Epithelial cell of proximal tubule (primary cell): ENCODE data around the gene GJA10. TPM values are rescaled to one million over a fixed set of nuclear protein-coding genes. Genes with fewer than 3 reads are reported as not detected.
"Not testable (repeated sequence)": the region's sequence is repeated elsewhere in the genome, so short reads cannot be mapped to it uniquely, and the experiment has no call there.

Experiments
- DNase-seq: peaks from one replicate; pipeline ENCODE4 v3.0.0-alpha.2; 2011; ENCODE audit warnings: low read depth
- H3K4me3 ChIP-seq: 2 replicates; pipeline ENCODE4 v1.5.1; 2011; ENCODE audit warnings: low read depth, mild to moderate bottlenecking, low read length
- CTCF ChIP-seq: conservative IDR thresholded peaks from 2 replicates; pipeline ENCODE4 v1.5.1; 2012; ENCODE audit warnings: low read depth, mild to moderate bottlenecking, low read length
- total RNA-seq: library from RNA; depleted of rRNA; stranded (reverse); fragments of >200 nt; gene quantifications from 2 replicates; pipeline ENCODE4 v1.2.3, GENCODE V29; 2015

The GJA10 gene
- total RNA-seq, 1 donor from 2014 or later = not detected

DNA sequence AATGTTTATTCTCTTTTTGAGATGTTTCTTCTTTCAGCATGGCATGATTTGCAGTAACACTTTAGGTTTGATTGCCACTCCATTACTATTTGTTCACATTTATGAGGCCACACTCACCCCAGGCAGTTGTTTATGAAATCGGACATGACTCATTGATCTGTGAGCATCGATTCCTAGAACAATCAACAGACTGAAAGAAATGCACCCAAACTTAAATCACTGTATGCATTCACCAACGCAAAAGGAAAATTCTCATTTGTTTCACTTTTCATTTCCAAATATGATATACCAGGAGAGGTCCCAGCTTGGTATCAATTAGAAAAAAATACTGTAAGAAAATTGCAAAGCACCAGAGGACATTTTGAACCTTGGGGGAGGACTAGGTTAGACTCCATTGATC lies 5.4 kb upstream of the GJA10 start:
- no peak overlapping the region for H3K4me3 ChIP-seq
- TF ChIP-seq CTCF = no peak
- no peak for DNase-seq

- DNase-seq, H3K4me3 ChIP-seq: not testable (repeated sequence)
Observed at GRCh38 chr6:89890845-89891528, 3.3 kb upstream of the GJA10 start.

GRCh38 chr6:89892577-89892976 lies 1.7 kb upstream of the GJA10 start:
- H3K4me3 ChIP-seq, DNase-seq: not testable (repeated sequence)
- peak; percentile 5 for TF ChIP-seq CTCF

DNA sequence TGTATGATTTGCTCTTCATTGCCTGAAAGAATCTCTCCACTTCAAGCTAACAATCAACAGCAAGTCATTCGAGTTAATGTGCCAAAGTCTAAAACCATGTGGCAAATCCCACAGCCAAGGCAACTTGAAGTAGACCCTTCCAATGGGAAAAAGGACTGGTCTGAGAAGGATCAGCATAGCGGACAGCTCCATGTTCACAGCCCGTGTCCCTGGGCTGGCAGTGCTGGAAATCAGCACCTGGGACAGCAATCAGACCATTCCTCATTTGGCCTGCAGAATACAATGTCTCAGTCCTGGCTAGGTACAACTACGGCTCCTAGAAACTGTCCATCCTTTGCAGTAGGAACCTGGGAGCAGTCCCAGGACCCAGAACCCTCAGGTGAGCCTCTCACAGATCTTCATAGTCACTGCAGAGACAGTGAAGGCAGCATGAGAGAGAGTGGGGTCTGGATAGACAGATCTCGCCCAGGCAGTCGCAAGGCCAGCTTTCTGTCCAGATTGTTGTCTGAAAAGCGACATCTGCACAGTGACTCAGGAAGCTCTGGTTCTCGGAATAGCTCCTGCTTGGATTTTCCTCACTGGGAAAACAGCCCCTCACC lies 1.1 kb downstream of the GJA10 start:
- TF ChIP-seq CTCF = no peak
- no peak overlapping the region for H3K4me3 ChIP-seq
- no peak for DNase-seq

- H3K4me3 ChIP-seq = not testable (repeated sequence)
Observed at GRCh38 chr6:89910001-89910901, 16.0 kb downstream of the GJA10 start.

GRCh38 chr6:89910902-89911240 lies 16.6 kb downstream of the GJA10 start:
- DNase-seq = no peak
- no peak overlapping the region for H3K4me3 ChIP-seq
- TF ChIP-seq CTCF = no peak

More at GRCh38 chr6:89910001-89910901, 16.0 kb downstream of the GJA10 start:
- DNase-seq = not testable (repeated sequence)

DNA sequence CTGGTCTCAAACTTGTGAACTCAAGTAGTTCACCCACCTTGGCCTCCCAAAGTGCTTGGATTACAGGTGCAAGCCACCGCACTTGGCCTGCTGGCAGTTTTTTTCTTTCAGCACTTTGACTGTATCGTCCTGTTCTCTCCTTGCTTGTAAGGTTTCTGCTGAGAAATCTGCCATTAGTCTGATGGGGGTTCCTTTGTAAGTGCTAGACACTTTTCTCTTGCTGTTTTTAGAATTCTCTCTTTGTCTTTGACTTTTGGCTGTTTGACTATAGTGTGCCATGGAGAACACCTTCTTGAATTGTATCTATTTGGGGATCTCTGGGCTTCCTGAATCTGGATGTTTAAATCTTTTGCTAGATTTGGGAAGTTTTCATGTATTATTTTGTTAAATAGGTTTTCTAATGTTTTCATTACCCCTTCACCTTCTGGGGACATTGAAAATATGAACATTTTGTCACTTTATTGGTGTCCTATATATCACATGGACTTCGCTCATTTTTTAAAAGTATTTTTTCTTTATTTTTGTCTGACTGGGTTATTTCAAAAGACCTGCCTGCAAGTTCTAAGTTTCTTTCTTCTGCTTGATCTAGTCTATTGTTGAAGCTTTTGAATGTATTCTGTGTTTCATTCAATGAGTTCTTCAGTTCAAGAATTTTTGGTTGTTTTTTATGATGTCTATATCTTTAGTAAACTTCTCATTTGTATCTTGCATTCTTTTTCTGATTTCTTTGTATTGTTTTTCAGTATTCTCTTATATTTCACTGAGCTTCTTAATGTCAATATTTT lies 22.1 kb downstream of the GJA10 start:
- no peak for TF ChIP-seq CTCF
- no peak overlapping the region for H3K4me3 ChIP-seq
- no peak for DNase-seq
